Stimulated activated effector memory CD8-positive, alpha-beta T cell treated with anti-CD3 and anti-CD28 coated beads, Interleukin-12 subunit alpha, Interleukin-12 subunit beta, amount 100 ng/mL, for 72 hours (primary cell): ENCODE data around the gene THAP9.
"Not testable (repeated sequence)": the region's sequence is repeated elsewhere in the genome, so short reads cannot be mapped to it uniquely, and the experiment has no call there.

ENCODE experiments used
- ATAC-seq: fragments of 150-1000 bp; cut with Tn5 transposase; 2 replicates; pipeline ENCODE4 v1.10.0; 2021
- DNase-seq, 2 donors: peaks; one replicate each; pipeline ENCODE4 v3.0.0; 2021 to 2022; ENCODE audit warnings: low spot score in 2 of 2
- H3K27ac Mint-ChIP-seq: one replicate; pipeline ENCODE4 v1.8.0; 2022; ENCODE audit warnings: mild to moderate bottlenecking, mixed read lengths
- H3K36me3 Mint-ChIP-seq: one replicate; pipeline ENCODE4 v1.8.0; 2022; ENCODE audit warnings: mild to moderate bottlenecking, mixed read lengths
- H3K4me1 Mint-ChIP-seq: one replicate; pipeline ENCODE4 v1.8.0; 2022; ENCODE audit warnings: mixed read lengths
- H3K4me3 Mint-ChIP-seq: one replicate; pipeline ENCODE4 v1.8.0; 2022; ENCODE audit warnings: mild to moderate bottlenecking, mixed read lengths
- H3K9me3 Mint-ChIP-seq: one replicate; pipeline ENCODE4 v1.8.0; 2022; ENCODE audit warnings: mixed read lengths

THAP9 gene

DNA sequence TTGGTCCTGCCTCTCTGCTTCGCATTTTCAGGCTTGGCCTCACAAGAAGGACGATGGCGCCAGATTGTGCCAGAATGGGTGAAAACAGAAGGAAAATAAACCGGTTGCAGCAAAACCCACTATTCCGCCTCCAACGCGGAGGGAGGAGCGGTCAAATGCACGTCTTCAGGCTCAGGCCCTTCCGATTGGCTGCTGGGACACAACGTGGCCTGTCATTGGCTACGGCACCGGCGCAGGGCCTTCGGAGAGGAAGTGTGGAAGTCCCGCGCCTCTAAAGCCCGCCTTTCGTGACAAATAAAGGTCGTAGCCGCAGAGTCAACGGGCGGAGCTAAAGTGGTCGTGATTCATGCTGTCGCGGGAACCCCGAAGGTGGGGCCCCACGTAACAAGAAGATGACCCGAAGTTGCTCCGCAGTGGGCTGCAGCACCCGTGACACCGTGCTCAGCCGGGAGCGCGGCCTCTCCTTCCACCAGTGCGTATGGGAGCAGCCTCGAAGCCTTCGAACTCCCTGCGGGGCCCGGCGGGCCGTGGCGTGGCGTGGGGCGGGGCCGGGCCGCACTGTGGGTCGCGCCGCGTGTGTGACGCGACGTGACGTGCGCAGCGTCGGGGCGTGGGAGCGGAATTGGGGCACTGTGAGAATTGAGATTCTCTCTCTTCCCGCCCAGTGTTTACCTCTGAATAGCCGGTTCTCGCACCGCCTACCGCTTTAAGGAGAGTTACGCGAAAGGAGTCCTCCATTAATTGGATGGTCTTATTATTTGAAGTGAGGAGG, at the start of gene THAP9:
THAP9 (plus strand) TSS at position 325 of the 772 bp plus-strand sequence; CDS start at position 393, 68 bp downstream.
- Mint-ChIP-seq H3K4me1 (peaks cover 34% of the 10 kb centered on the region), H3K27ac (no peak within 1 kb of the TSS), H3K4me3 (no peak within 1 kb of the TSS), H3K9me3 (no peaks in the 10 kb centered on the region), H3K36me3 (peaks cover 42% of the 10 kb centered on the region)
- peak; percentile 92 to 97 for DNase-seq
- peak; percentile 94 for ATAC-seq

GRCh38 chr4:82851318-82851717, 49.2 kb upstream of the THAP9 start:
- Mint-ChIP-seq H3K27ac (no peak overlapping the region), H3K4me1 (peaks cover 5% of the 10 kb centered on the region), H3K9me3 (no peaks in the 10 kb centered on the region), H3K4me3 (no peak overlapping the region), H3K36me3 (peaks cover 100% of the 10 kb centered on the region)
- DNase-seq: no peak
- ATAC-seq: no peak

GRCh38 chr4:82851885-82852750, 48.4 kb upstream of the THAP9 start:
- no peak for ATAC-seq
- Mint-ChIP-seq H3K27ac (no peak overlapping the region), H3K4me1 (peaks cover 5% of the 10 kb centered on the region), H3K36me3 (peaks cover 100% of the 10 kb centered on the region), H3K4me3 (no peak overlapping the region), H3K9me3 (no peaks in the 10 kb centered on the region)
- no peak for DNase-seq

- Mint-ChIP-seq H3K27ac (peak overlapping the region; percentile 40), H3K4me3 (no peak overlapping the region), H3K9me3 (no peaks in the 10 kb centered on the region), H3K4me1 (peaks cover 5% of the 10 kb centered on the region), H3K36me3 (peaks cover 100% of the 10 kb centered on the region)
- ATAC-seq: no peak
- no peak for DNase-seq
Observed at GRCh38 chr4:82852751-82853285, 47.7 kb upstream of the THAP9 start.

DNA sequence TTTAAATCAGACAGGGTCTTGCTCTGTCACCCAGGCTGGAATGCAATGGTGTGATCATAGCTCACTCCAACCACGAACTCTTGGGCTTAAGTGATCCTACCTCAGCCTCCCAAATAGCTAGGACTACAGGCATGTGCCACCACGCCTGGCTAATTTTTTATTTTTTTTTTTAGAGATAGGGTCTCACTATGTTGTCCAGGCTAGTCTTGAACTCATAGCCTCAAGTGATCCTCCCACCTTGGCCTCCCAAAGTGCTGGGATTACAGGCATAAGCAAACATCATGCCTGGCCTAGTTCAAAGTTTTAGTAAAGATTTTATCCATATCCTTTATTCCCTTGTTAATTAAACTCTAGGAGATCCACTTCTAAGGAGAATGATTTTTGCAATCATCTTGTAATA, 40.0 kb upstream of the THAP9 start:
- H3K9me3 Mint-ChIP-seq, H3K27ac Mint-ChIP-seq, ATAC-seq, H3K4me3 Mint-ChIP-seq, DNase-seq: not testable (repeated sequence)
- H3K36me3 Mint-ChIP-seq: peaks cover 87% of the 10 kb centered on the region
- peaks cover 15% of the 10 kb centered on the region for H3K4me1 Mint-ChIP-seq

GRCh38 chr4:82861529-82861928, 39.0 kb upstream of the THAP9 start:
- H3K4me1 Mint-ChIP-seq: peaks cover 26% of the 10 kb centered on the region
- H3K4me3 Mint-ChIP-seq: no peak overlapping the region
- peaks cover 87% of the 10 kb centered on the region for H3K36me3 Mint-ChIP-seq
- no peaks in the 10 kb centered on the region for H3K9me3 Mint-ChIP-seq
- no peak for ATAC-seq
- no peak for DNase-seq
- peak overlapping the region; percentile 5 for H3K27ac Mint-ChIP-seq

- peak overlapping the region; percentile 52 for H3K4me3 Mint-ChIP-seq
- peaks cover 99% of the 10 kb centered on the region for H3K36me3 Mint-ChIP-seq
- H3K4me1 Mint-ChIP-seq: peaks cover 28% of the 10 kb centered on the region
- ATAC-seq (peak; percentile 83), DNase-seq (peak in 1 of 2 donors; percentile 55)
- peak overlapping the region; percentile 78 for H3K27ac Mint-ChIP-seq
- H3K9me3 Mint-ChIP-seq: no peaks in the 10 kb centered on the region
Observed at GRCh38 chr4:82864336-82864979, 36.1 kb upstream of the THAP9 start.

DNA sequence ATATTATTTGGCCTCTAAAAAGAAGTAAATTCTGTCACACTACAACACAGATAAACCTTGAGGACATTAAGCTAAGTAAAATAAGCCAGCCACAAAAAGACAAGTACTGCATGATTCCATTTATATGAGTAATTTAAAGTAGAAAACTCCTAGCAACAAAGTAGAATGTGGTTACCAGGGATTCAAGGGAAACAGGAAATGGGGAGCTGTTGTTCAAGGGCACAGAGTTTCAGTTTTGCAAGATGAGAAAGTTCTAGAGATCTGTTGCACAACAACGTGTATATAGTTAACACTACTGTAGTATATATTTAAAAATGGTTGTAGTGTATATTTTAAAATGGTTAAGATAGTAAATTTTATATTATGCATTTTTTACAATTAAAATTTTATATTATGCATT, 34.9 kb upstream of the THAP9 start:
- ATAC-seq (peak; percentile 80), DNase-seq (no peak)
- Mint-ChIP-seq H3K36me3 (peaks cover 100% of the 10 kb centered on the region), H3K9me3 (no peaks in the 10 kb centered on the region), H3K4me1 (peaks cover 28% of the 10 kb centered on the region), H3K27ac (no peak overlapping the region), H3K4me3 (no peak overlapping the region)

GRCh38 chr4:82866033-82866432, 34.5 kb upstream of the THAP9 start:
- Mint-ChIP-seq H3K36me3 (peaks cover 100% of the 10 kb centered on the region), H3K4me1 (peaks cover 28% of the 10 kb centered on the region)
- not testable (repeated sequence) for H3K4me3 Mint-ChIP-seq, H3K27ac Mint-ChIP-seq, ATAC-seq, DNase-seq, H3K9me3 Mint-ChIP-seq

DNA sequence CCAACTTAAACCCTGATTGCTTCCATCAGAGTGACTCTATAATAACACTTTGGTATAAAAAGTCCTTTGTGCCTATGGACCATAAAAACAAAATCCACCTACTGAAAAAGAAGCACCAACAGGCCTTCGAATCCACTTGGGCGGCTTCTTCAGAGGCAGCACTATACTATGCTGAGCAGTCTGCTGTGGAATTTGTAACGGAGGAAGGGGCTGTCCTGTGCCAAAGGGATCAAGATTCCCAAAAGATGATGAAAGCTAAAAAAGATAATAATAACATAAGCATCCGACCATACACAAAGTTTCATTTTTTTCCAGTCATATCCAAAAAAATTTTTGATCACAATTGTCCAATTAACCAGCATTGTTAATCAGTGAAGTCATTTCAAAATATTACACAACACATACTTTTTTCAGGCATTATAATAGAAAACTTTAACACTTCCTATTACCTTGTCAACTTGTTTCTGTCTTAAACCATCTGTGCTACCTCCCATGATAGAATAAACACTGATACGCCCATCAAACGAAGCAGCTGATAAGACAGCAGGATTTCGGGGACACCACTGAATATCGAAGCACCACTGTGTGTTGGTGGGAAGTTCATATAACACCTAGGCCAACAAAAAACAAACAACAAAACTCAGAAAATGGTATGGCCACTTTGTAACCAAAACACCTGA, 33.7 kb upstream of the THAP9 start:
- no peak overlapping the region for H3K27ac Mint-ChIP-seq
- H3K4me3 Mint-ChIP-seq: no peak overlapping the region
- ATAC-seq: no peak
- H3K4me1 Mint-ChIP-seq: peaks cover 28% of the 10 kb centered on the region
- peaks cover 100% of the 10 kb centered on the region for H3K36me3 Mint-ChIP-seq
- H3K9me3 Mint-ChIP-seq: no peaks in the 10 kb centered on the region
- DNase-seq: no peak

DNA sequence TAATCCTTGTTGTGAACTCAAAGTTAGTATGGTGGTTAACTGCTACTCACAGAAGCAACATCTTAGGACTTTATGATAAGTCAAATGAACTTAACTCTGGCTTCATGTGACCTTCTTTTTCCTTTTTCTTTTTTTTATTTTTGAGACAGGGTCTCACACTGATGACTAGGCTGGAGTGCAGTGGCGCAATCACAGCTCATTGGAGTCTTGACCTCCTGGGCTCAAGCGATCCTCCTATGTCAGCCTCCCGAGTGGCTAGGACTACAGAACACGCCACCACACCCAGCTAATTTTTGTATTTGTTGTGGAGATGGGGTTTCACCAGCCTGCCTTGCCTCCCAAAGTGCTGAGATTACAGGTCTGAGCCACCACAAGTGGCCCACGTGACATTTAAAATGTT, 32.0 kb upstream of the THAP9 start:
- ATAC-seq: no peak
- H3K4me3 Mint-ChIP-seq: no peak overlapping the region
- peaks cover 100% of the 10 kb centered on the region for H3K36me3 Mint-ChIP-seq
- H3K4me1 Mint-ChIP-seq: peaks cover 28% of the 10 kb centered on the region
- H3K9me3 Mint-ChIP-seq: no peaks in the 10 kb centered on the region
- DNase-seq: no peak
- peak overlapping the region; percentile 64 for H3K27ac Mint-ChIP-seq

- DNase-seq: no peak
- Mint-ChIP-seq H3K4me1 (peaks cover 33% of the 10 kb centered on the region), H3K4me3 (no peak overlapping the region), H3K9me3 (no peaks in the 10 kb centered on the region), H3K27ac (no peak overlapping the region), H3K36me3 (peaks cover 63% of the 10 kb centered on the region)
- ATAC-seq: no peak
Observed at GRCh38 chr4:82885410-82885809, 15.1 kb upstream of the THAP9 start.

GRCh38 chr4:82886147-82886942, 14.2 kb upstream of the THAP9 start:
- H3K4me1 Mint-ChIP-seq: peaks cover 35% of the 10 kb centered on the region
- ATAC-seq (no peak), DNase-seq (no peak)
- H3K4me3 Mint-ChIP-seq: no peak overlapping the region
- H3K27ac Mint-ChIP-seq: no peak overlapping the region
- peaks cover 63% of the 10 kb centered on the region for H3K36me3 Mint-ChIP-seq
- no peaks in the 10 kb centered on the region for H3K9me3 Mint-ChIP-seq

DNA sequence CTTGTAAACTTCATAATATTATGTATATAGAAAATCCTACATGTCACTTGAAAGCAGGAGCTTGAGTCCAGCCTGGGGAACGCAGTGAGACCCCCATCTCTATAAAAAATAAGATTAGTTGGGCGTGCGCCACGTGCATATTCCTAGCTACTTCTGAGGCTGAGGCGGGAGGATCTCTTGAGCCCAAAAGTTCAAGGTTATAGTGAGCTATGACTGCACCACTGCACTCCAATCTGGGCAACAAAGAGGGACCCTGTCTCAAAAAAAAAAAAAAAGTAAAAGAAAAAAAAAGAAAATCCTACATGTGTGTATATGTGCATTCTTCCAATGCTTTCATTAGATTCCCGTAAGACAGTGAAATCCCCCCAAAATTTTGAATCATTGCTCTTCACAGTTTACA, 11.2 kb upstream of the THAP9 start:
- H3K27ac Mint-ChIP-seq: peak overlapping the region; percentile 97
- ATAC-seq (no peak), DNase-seq (no peak)
- no peaks in the 10 kb centered on the region for H3K9me3 Mint-ChIP-seq
- H3K4me1 Mint-ChIP-seq: peaks cover 39% of the 10 kb centered on the region
- H3K36me3 Mint-ChIP-seq: peaks cover 63% of the 10 kb centered on the region
- peak overlapping the region; percentile 92 for H3K4me3 Mint-ChIP-seq
